HG03135 (cell line): ENCODE measurements around the gene TMEM202.
"Not testable (repeated sequence)": the region's sequence is repeated elsewhere in the genome, so short reads cannot be mapped to it uniquely, and the experiment has no call there.

Source experiments
- ATAC-seq: cut with Tn5 transposase; IDR thresholded peaks from one replicate; pipeline ENCODE4 v1.9.1; 2021; ENCODE audit warnings: mild to moderate bottlenecking, moderate library complexity; ENCODE audit not compliant: unreplicated experiment

Gene TMEM202

DNA sequence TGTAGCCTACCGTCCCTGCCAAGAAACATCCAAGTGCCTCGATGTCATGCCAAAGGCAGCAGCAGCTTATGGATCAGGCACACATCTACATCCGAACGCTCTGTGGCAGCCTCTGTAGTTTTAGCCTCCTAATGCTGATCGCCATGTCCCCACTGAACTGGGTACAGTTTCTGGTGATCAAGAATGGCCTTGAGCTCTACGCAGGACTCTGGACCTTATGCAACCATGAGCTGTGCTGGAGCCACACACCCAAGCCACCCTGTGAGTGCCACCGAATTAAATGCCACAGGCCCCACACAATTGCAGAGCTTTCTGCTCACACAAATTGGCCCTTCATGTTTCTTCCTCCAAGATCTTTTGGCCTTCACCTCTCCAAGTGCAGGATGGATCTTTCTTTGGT is 543 bp downstream of the TMEM202 start:
- ATAC-seq, result no peak

DNA sequence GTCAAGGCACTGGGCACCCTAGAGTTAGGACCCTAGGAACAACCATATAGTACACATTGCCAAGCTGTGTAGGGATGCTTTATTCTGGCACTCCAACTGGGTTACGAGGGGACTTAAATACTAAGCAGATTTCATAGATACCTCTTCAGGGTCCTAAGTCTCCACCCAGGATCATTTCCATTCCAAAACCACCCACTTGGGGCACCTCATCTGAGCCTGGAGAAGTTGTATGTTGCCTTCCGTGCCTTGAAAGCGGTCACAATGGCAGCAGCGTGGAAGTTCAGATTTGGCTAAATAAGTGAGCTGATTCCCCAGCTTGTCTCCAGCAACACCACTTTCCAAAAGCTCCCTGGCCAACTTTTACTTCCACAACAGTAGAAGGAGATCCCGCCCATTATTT is 4.6 kb downstream of the TMEM202 start:
- ATAC-seq, result no peak

DNA sequence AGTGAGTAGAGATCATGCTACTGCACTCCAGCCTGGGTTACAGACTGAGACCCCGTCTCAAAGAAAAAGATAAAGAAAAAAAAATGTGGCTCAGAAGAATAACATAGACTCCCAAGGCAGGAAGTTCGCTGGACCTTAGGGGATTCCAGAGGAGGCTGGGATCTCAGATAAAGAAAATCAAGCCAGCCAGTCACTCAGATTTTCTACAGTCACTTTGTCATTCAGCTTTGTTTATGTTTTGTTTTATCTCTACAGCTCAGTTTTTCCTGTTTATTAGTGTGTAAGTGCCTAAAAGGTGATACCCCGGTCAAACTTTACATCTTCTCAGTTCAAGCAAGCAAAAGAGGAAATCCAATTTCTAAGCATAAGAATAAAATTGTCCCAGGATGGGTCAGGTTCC is 6.3 kb downstream of the TMEM202 start:
- no peak for ATAC-seq

DNA sequence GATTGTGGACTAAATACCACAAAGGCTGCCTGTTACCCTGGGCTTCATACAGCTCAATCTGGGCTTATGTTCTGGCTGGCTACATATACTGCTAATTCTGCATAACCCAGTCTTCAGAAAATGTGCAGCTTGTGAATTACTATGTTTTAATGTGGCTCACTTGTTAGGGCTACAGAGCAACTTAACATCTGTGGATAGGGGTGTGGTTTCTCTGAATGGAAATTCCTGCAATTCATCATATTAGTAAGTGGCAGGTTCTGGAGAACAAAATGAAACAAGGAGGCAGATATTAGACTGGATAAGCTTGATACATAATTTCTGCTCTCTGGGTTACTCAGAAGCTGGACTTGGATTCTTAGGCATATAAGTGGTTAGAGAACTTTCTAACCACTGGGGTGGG is 6.7 kb downstream of the TMEM202 start:
- no peak for ATAC-seq

DNA sequence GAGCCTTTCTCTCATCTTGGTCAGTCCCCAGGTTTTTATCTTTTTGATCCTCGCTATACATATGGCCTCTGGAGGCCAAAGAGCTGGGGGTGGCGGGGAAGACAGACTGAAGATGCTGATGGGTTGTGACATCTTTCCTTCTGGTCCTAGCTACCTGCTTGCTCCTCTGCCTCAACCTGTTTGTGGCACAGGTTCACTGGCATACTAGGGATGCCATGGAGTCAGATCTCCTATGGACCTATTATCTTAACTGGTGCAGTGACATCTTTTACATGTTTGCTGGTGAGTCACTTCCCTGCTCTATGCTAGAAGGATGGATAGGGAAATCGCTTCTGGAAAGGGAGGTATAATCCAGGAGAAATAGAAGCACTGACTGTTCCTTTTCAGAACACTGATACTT is 8.8 kb downstream of the TMEM202 start:
- ATAC-seq, result no peak

DNA sequence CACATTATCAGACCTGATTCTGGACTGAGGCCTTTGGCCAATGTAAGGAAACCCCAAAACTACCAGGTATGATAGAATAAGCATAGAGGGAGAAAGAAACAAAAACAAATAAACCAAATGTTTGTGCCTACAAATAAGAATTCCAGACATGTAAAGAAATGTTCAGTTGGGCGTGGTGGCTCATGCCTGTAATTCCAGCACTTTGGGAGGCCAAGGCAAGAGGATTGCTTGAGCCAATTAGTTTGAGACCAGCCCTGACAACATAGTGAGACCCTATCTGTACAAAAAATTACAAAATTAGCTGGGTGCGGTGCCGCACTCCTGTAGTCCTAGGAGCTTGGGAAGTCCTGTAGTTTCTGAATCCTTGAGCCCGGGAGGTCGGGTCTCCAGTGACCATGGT is 13.0 kb downstream of the TMEM202 start:
- no peak for ATAC-seq

DNA sequence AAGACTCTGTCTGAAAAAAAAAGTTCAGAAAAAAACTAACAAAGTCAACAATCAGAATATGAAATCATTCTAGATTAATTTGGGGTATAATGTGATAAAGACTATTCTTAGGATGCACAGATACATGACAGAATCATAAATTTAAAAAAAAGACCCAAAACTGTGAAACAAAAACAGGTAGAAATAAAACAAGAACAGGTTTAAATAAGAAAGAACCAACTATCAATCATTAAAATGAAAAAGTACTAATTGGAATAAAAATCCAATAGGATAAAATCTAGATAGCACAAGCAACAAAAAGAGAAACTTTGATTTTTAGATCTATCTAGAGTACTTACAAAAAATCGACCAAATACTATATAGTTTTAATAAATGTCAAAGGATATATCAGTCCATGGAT is 13.4 kb downstream of the TMEM202 start:
- no peak for ATAC-seq

DNA sequence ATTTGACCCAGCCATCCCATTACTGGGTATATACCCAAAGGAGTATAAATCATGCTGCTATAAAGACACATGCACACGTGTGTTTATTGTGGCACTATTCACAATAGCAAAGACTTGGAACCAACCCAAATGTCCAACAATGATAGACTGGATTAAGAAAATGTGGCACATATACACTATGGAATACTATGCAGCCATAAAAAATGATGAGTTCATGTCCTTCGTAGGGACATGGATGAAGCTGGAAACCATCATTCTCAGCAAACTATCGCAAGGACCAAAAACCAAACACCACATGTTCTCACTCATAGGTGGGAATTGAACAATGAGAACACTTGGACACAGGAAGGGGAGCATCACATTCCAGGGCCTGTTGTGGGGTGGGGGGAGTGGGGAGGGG is 15.2 kb downstream of the TMEM202 start:
- ATAC-seq, result not testable (repeated sequence)

DNA sequence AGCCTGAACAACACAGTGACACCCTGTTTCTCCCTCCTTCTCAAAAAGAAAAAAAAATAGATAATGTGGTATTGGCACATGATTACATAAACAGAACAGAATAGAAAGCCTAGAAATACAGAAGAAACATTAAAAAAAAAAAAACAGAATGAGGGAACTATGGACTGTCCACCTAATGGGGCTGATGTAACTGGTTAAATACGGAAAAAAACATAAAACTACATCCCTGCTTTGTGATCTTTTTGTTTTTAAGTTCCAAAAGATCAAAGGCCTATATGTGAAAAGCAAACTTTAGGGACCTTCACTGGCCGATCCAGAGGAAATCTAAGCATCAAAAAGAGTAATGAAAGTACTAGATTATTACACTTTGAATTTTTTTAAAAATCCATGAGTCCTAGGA is 17.2 kb downstream of the TMEM202 start:
- ATAC-seq, result no peak

DNA sequence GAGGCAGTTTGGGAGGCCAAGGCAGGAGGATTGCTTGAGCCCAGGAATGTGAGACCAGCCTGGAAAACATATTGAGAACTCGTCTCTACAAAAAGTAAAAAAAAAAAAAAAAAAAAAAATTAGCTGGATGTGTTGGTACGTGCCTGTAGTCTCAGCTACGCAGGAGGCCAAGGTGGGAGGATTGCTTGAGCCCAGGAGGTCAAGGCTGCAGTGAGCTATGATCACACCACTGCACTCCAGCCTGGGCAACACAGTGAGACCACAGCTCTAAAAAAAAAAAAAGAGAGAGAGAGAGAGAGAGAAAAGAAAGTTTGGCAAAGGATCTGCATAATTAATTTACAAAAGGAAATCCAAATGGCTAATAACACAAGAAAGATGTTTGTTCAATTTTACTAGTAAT is 21.7 kb downstream of the TMEM202 start:
- not testable (repeated sequence) for ATAC-seq

DNA sequence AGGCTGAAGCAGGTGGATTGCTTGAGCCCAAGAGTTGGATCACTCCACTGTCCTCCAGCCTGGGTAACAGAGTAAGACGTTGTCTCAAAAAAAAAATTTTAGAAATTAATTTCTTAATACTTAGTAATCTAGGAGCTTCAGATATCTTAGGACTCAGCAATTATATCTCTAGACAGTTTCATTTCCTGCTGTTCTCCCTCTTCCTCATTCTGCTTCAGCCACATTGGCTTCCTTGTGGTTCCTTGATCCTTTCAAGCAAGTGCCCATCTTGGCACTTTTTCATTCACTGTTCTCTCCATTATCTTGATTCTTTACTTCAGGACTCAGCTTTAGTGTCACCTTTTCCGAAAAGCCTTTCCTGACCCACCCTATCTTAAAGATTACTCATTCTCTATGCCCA is 22.5 kb downstream of the TMEM202 start:
- ATAC-seq, result no peak

DNA sequence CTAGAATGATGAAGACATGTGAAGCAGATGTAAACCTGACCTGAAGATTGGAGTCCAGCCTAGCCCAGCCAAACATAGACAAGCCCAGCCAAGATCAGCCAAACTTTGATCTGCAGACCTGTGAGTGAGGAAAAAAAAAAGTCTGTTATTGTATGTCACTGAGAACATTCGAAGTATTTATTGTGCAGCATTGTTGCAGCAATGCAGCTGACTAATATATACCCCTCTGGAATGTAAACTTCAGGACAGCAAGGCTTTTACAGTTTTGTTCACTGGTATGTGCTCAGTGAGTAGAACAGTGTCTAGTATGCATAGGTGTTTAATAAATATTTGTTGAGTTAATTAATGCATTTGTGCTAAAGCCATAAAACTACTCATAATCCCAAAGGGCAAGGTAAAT is 23.4 kb downstream of the TMEM202 start:
- ATAC-seq, result no peak

DNA sequence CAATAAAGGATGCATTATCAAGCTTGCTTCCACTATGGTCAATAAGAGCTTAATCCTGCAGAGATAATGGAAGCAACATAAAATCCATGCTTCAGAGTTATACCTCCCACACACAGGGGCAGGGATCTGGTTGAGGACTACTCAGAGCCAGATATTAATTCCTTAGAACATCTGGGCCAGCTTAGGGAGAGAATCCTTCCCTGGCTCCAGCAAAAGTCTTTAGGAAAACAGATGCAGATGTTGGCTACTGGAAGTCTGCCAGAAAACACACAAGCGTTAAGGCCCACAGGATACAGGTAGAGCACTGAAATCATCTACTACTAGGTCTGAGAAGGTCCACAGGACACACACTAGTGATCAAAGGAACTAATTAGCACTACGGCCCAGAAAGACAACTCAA is 25.2 kb downstream of the TMEM202 start:
- ATAC-seq, result no peak

DNA sequence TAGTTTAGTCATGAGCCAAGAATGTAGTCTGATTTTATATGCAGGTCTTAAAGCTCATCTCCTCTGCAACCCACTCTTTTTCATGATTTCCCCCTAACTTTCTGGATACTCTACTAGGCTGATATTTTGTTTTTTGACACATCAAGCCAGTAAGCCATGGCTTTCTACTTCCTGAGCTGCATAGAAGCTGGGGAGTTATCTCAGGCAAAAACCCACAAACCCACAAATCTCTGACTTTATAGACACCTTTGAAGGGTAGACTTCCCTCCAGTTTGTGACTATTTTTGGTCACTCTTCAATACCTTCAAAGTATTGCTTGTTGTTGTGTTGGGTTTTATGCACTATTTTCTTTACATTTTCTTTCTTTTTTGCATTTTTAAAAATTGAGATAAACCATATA is 28.6 kb downstream of the TMEM202 start:
- ATAC-seq, result no peak

DNA sequence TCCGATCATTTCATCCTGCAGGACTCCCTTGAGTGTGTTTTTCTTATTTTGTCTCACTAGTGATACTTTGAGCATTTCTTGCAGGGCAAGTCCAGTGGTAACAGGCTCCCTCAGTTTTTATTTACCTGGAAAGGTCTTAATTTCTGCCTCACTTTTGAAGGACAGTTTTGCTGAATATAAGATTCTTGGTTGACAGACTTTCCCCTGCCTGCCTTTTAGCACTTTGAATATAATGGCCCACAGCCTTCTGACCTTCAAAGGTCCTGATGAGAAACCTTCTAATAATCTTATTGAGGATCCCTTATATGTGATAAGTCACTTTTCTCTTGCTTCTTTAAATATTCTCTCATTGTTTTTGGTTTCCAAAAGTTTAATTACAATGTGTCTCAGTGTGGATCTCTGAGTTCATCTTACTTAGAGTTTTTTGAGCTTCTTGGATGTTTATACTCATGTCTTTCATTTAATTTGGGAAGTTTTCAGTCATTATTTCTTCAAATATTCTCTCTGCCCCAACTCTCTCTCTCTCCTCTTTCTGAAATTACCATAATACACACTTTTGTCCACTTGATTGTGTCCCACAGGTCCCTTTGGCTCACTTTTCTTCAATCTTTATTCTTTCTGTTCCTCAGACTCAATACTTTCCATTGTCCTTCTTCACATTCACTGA is 39.7 kb downstream of the TMEM202 start:
- no peak for ATAC-seq

DNA sequence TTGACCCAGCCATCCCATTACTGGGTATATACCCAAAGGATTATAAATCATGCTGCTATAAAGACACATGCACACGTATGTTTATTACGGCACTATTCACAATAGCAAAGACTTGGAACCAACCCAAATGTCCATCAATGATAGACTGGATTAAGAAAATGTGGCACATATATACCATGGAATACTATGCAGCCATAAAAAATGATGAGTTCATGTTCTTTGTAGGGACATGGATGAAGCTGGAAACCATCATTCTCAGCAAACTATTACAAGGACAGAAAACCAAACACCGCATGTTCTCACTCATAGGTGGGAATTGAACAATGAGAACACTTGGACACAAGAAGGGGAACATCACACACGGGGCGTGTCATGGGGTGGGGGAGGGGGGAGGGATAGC is 44.7 kb downstream of the TMEM202 start:
- not testable (repeated sequence) for ATAC-seq

DNA sequence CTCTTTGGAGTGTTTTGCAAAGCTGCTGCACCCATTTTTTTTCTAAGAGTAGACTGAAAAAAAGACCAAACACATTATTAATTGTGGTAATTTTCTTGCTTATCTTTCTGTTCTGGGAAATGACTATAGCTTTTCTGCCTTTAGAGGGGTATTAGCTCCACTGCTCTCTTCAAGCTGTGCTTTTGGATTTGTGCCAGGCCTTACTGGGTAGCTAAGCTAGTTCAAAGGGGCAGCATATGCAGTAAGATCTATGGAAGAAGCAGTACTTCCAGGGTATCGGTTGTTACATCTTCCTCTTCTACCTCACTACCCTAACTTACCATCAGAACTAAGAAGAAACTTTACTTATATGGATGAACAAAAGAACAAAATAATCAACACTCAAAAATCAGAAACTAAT is 47.3 kb downstream of the TMEM202 start:
- ATAC-seq, result no peak

DNA sequence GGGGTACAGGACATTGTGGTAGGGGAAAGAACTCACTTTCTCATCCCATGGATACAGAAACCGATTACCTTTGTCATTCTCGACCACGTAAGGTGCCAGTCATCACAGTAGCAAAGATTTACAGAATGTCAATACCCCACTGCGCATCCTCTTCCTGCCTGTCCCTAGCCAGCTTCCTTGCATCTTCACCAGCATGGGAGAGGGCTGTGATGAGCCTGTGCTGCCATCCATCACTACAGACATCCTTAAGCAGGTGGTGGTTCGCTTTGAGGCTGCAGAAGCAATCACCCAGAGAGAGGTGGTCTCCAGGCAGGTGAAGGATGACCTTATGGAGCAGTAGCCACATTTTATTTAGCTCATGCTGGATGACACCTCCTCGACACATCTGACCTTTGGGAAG is 52.7 kb downstream of the TMEM202 start:
- ATAC-seq, result no peak

DNA sequence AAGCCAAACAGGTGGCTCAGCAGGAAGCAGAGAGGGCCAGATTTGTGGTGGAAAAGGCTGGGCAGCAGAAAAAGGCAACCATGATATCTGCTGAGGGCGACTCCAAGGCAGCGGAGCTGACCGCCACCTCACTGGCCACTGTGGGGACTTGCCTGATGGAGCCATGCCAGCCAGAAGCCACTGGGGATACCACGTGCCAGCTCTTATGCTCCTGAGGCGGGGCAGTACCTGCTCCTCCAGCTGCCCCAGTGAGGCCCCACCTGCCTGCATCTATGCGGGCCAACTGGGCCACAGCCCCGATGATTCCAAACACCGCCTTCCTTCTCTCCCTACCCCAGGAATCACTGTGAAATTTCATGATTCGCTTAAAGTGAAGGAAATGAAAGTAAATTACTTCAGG is 53.1 kb downstream of the TMEM202 start:
- ATAC-seq, result no peak

DNA sequence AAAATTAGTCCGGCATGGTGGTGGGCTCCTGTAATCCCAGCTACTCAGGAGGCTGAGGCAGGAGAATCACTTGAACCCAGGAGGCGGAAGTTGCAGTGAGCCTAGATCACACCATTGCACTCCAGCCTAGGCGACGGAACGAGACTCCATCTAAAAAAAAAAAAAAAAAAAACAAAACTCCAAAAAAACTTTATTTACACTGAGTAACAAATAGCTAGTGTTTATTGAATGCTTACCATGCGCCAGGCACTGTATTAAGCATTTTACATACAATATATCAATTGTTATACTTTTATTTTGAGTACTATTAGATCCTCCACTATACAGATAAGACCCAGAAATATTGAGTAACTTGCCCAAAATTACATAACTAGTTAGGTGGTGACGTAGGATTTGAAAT is 58.6 kb downstream of the TMEM202 start:
- no peak for ATAC-seq
